Stimulated activated CD8-positive, alpha-beta memory T cell treated with anti-CD3 and anti-CD28 coated beads, Interleukin-12 subunit alpha, Interleukin-12 subunit beta, amount 100 ng/mL, for 1 hour (primary cell): ENCODE data around the gene ABLIM2.
"Not testable (repeated sequence)": the region's sequence is repeated elsewhere in the genome, so short reads cannot be mapped to it uniquely, and the experiment has no call there.

Experiments
- DNase-seq: peaks from one replicate; pipeline ENCODE4 v3.0.0-alpha.2; 2020; ENCODE audit warnings: low read depth

The ABLIM2 gene

DNA sequence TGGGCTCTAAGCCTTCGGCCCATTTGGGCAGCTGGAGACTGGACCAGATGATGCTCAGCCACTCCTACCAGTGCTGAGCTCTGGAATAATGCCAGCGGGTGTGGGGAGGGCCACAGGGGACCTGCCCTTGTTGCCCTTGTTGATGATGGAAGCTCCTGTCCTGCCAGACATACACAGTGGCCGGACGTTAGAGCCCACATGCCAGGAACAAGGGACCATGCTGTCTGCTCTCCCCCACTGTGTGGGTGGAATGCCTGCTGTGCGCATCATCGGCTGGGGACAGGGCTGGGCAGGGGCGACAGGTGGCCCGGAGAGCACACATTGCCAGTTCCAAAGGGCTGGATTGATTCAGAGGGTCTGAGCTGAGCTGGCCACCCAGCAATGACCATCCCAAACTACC, 2.0 kb downstream of the ABLIM2 start:
- no peak for DNase-seq

- no peak for DNase-seq
Measured at GRCh38 chr4:8155660-8156421, 2.8 kb downstream of the ABLIM2 start.

DNA sequence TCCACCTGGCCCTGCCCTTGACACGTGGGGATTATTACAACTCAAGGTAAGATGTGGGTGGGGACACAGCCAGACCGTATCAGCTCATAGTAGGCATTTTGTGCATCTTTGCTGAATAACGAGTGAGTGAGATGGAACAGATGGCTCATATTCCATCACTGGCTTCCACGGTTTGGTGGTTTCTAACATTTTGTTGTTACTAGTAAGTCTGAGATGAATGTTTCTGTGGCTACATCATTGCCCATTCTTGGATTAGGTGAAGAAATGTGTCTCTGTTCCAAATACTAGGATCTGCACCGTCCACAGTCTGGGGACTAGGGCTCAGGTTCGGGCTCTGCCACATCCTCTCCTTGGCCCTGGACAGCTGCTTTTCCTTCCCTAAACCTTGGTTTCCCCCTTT, 3.6 kb downstream of the ABLIM2 start:
- DNase-seq, result no peak

GRCh38 chr4:8153441-8153840, 5.2 kb downstream of the ABLIM2 start:
- DNase-seq, result no peak

GRCh38 chr4:8152865-8153257, 5.8 kb downstream of the ABLIM2 start:
- no peak for DNase-seq

- DNase-seq, result no peak
Measured at GRCh38 chr4:8152090-8152864, 6.3 kb downstream of the ABLIM2 start.

GRCh38 chr4:8151165-8151650, 7.4 kb downstream of the ABLIM2 start:
- DNase-seq, result no peak

DNA sequence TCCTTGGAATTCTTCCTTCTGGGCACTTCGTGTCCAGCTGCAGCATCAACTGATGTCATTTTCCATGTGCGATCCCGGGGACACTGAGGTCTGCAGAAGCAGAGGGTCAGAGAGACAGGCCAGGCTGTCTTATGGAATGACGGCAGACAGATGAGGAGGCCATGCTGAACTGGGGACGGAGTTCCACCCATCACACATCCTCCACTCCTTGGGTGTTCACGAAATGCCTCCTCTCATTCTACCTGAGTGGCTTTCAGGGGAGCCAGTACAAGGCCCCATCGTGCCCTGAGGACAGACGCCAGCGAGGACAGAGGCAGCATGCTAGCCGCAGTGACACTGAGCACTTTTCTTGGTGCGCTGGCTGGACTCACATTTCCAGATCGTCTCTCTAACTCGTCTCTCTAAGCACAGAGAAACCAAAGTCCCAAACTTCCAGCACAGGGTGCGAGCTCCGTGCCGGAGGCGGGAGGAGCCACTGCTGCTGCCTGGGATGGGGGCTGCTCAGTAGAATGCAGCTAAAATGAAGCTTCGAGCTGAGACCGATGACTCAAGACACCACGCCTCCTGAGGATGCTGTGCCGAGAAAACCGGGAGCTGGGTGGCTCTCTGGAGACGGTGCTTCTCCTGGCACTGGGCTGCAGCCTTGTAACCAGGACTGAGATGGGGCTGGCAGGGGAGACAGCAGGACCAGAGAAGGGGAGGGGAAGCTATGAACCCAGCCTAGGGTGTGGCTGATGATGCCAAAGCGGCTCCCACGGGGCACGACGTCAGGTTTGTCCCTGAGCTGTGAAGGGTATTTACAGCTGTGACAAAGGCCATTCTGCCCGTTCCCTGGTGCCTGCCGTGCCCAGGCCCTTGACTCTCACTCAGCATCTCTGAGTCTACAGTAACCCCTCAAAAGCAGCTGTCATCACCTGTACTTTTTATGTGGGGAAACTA, 8.2 kb downstream of the ABLIM2 start:
- no peak for DNase-seq

GRCh38 chr4:8149664-8150063, 8.9 kb downstream of the ABLIM2 start:
- no peak for DNase-seq

DNA sequence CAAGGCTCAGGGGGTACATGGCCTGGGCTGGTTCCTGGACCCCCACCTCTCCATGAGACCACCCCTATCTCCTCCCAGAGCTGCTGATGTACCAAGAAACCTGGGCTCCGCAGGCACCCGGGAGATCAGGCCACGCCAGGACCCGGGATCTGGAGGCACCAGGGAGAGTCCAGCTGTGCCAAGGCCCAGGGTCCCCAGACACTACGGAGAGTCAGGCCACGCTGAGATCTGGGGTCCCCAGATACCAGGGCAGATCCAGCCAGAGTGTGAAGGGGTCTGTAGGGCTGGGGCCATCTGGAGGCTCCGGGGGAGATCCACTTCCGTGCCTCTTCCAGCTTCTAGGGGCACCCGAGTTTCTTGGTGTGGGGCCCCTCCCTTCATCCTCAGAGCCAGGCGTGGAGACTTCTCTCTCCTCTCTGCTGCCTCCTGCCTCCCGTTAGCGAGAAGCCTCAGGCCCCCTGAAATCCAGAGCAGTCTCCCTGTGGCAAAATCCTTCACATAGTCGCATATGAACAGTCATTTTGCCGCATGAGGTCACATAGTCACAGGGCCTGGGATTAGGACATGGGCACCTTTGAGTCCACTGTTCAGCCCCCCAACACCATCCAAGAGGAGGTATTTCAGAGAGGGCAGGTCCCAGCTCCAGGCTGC, 9.7 kb downstream of the ABLIM2 start:
- DNase-seq, result no peak

DNA sequence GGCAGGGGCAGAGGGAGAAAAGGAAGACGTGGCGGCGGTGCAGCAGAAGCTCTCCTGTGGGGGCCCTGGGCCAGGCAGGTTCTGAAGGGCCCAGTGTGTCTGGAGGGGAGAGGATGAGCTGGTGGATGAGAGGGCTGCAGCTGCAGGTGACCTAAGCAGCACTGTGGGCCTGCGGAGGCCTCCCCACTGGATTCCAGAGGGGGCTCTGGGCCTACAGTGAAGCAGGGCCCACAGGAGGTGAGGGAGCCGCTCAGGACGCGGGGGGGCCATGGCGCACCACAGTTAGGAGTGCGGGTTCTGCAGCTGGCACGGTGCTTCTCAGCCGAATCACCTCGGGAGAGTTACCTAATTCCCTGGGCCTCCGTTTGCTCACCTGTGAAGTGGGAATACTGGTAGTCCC, 10.5 kb downstream of the ABLIM2 start:
- DNase-seq, result no peak

DNA sequence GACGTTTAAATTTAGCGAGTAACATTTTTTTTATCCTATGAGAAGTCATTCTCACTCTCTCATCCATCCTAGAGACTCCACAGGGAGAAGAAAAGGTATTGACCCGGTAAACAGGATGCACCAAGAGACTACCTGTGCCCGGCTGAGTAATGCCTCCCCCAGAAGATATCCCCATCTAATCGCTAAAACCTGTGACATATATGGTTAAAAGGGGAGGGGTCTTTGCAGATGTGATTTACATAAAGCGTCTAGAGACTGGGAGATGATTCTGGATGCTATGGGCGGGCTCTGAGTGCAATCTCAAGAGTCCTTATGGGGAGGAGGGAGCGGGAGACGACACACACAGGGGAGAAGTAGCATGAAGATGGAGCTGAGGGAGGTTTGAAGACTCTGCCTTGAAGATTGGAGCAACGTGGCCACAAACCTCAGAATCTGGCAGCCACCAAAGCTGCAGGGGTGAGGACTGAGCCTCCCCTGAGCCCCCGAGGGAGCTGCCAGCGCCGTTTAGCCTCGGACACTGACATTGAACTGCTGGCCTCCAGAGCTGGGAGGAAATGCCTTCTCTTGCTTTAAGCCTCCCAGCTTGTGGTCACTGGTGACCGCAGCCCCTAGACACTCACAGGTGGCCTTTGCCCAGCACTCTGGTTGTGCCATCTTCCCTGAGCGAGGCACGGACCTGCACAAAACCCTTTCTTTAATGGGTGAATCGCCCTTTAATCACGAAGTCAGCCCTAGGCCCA, 11.2 kb downstream of the ABLIM2 start:
- DNase-seq, result no peak

GRCh38 chr4:8146157-8146556, 12.5 kb downstream of the ABLIM2 start:
- no peak for DNase-seq

DNA sequence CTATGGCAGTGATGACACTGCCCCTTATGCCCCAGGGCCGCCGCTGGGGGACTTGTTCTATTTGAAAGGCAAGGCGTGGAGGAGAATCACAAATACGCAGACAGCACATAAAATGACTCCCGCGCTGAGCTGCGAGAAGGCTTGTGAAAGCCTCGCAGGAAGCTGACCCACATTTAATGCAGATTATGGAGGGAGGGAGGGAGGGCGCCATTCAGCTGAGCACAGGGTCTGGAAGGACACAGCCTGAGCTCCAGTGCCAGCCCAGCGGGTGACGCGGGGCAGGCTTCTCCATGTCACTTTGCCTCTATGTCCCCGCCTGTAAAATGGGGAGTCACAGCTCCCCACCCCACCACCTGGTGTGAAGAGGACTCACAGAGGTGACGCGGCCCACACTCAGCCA, 14.3 kb downstream of the ABLIM2 start:
- no peak for DNase-seq

GRCh38 chr4:8143392-8144140, 15.0 kb downstream of the ABLIM2 start:
- DNase-seq, result no peak

DNA sequence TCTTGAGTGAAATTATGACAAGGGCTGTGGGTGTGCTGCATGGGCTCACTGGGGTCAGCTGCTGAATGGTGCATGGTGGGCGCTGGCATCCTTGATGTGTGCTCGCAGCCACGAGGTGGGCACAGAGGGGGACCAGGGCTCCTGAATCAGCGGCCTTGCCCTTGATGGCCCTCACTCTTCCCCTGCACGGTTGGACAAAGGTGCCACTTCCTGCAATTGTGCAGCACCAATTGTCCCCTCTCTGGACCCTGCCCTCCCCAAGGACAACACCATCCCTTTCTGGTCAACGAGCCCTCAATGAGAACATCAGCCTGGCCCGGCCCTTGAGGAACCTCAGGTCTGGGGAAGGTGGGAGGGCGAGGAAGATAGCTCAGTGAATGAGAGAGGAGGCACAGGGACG, 16.1 kb downstream of the ABLIM2 start:
- no peak for DNase-seq

GRCh38 chr4:8141935-8142334, 16.7 kb downstream of the ABLIM2 start:
- DNase-seq, result no peak

- DNase-seq, result no peak
Measured at GRCh38 chr4:8140915-8141314, 17.7 kb downstream of the ABLIM2 start.

- DNase-seq, result not testable (repeated sequence)
Measured at GRCh38 chr4:8139726-8140125, 18.9 kb downstream of the ABLIM2 start.

DNA sequence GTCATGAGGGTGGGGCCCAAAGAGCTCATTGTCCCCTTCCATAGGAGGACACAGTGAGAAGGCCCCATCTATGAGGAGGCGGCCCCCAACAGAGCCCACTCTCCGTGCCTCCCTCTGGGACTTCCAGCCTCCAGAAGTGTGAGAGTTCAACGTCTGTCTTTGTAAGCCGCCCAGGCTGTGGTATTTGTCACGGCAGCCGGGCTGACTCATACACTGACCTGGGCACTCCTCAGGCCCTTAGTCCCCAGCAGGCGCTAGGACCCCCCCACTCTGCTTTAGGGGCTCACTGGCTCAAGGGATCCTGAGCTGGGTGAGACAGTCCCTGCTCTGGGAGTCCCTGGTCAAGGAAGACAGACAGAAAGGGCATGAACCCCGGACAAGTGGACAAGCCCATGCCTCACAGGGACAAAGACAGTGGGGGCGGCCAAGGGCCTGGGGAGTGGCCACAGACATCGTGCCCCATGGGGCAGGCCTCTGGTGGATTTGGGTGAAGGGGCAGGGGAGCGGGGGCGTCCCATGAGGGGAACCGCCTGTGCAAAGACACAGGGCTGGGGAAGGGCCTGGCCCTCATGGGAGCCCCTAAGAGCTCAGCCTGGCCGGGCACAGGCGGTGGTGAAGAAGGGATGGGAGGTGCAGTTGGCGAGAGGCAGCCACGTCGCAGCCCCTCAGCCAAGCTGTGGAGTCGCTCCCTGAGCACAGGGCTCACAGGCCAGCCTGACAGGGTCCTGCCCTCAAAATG, 21.5 kb downstream of the ABLIM2 start:
- no peak for DNase-seq
